Measurements from ENCODE around the gene F2R. TPM values are rescaled to one million over a fixed set of nuclear protein-coding genes. Genes with fewer than 3 reads are reported as not detected.

The F2R gene
- total and polyA plus RNA-seq, 2 experiments from 2014 or later: 15.0 to 26.0 TPM

- H3K9me3 Mint-ChIP-seq: no peaks in the 10 kb centered on the region
- Histone ChIP-seq H2AFZ (no peak overlapping the region), H3K36me3 (ENCODE audit: insufficient read depth) (no peaks in the 10 kb centered on the region), H3K4me3 (no peak overlapping the region), H3K4me1 (ENCODE audit: insufficient read depth) (no peaks in the 10 kb centered on the region), H3K27ac (ENCODE audit: low read depth) (no peak overlapping the region), H3K79me2 (replicated peaks; ENCODE audit: insufficient read depth) (no peaks in the 10 kb centered on the region), H4K20me1 (replicated peaks; ENCODE audit: insufficient read depth) (no peaks in the 10 kb centered on the region; the same call in 1 of the 2 replicates), H3K4me2 (no peak overlapping the region), H3K9me2 (ENCODE audit: insufficient read depth) (no peaks in the 10 kb centered on the region), H3K27me3 (ENCODE audit: insufficient read depth) (no peaks in the 10 kb centered on the region), H3F3A (replicated peaks; ENCODE audit: low read depth) (no peaks in the 10 kb centered on the region)
- TF ChIP-seq ZNF331 (CRISPR knock-in tag; IDR thresholded peaks at IDR 0.05; ENCODE audit: low read depth) (no peak), STAT1 (IDR thresholded peaks at IDR 0.05; ENCODE audit: unreplicated experiment) (no peak), ETS1 (IDR thresholded peaks at IDR 0.05) (no peak), ZNF114 (CRISPR knock-in tag; IDR thresholded peaks at IDR 0.05) (no peak), ZNF462 (CRISPR knock-in tag; IDR thresholded peaks at IDR 0.05) (no peak), REST (IDR thresholded peaks at IDR 0.05; ENCODE audit: unreplicated experiment) (no peak), CTCF (conservative IDR thresholded peaks at IDR 0.05; ENCODE audit: low read depth in 2 of 2) (no peak), JUNB (IDR thresholded peaks at IDR 0.05; ENCODE audit: unreplicated experiment) (no peak), EZH2phosphoT487 (IDR thresholded peaks at IDR 0.05; ENCODE audit: unreplicated experiment) (no peak), NANOG (IDR thresholded peaks at IDR 0.05; ENCODE audit: borderline replicate concordance) (no peak), POLR2AphosphoS5 (IDR thresholded peaks at IDR 0.05; ENCODE audit: low read depth) (no peak), CREB1 (CRISPR knock-in tag; IDR thresholded peaks at IDR 0.05; ENCODE audit: low read depth) (no peak)
- H3K36me3 Mint-ChIP-seq (ENCODE audit: low read depth): peaks cover 5% of the 10 kb centered on the region; the same call in 1 of the 3 replicates
- H3K27me3 Mint-ChIP-seq (ENCODE audit: insufficient read depth, low read depth, poor library complexity): peaks cover 2% of the 10 kb centered on the region
- ATAC-seq: no peak
- H3K4me1 Mint-ChIP-seq: no peaks in the 10 kb centered on the region
- no peak for DNase-seq (ENCODE audit: low spot score)
- H3K27ac Mint-ChIP-seq: no peak overlapping the region
- H3K4me3 Mint-ChIP-seq: no peak overlapping the region
These were observed 27.1 kb upstream of the F2R start for GRCh38 chr5:76688836-76689235.
